Keratinocyte (primary cell): Measurements from ENCODE around the gene COL6A1.

Source experiments
- CTCF ChIP-seq, 3 experiments: IDR thresholded peaks in 1 of 3; conservative IDR thresholded peaks in 1 of 3; optimal IDR thresholded peaks in 1 of 3; 2 replicates in 2 of 3; 3 replicates in 1 of 3; pipeline versions ENCODE3 to v1.5.1; 2011; ENCODE audit warnings: low read length in 3 of 3, mild to moderate bottlenecking in 3 of 3, moderate library complexity in 2 of 3, control low read depth in 1 of 3, inconsistent platforms in 1 of 3; ENCODE audit not compliant: insufficient read depth in 2 of 3; ENCODE audit errors: extremely low read depth in 1 of 3
- EZH2 ChIP-seq: IDR thresholded peaks from one replicate; pipeline ENCODE4 v1.6.1; 2012; ENCODE audit warnings: inconsistent platforms, mild to moderate bottlenecking, low read length, moderate library complexity

- TF ChIP-seq CTCF (optimal IDR thresholded peaks at IDR 0.05 in 1 of 3, IDR thresholded peaks at IDR 0.05 in 1 of 3, conservative IDR thresholded peaks at IDR 0.05 in 1 of 3; ENCODE audit: extremely low read depth in 1 of 3, insufficient read depth in 2 of 3, low read length in 3 of 3) (no peak), EZH2 (no peak)
These were observed 16.9 kb upstream of the COL6A1 start for GRCh38 chr21:45964649-45965048.
